ENCODE data around the gene ITPR1.

ITPR1 gene

GRCh38 chr3:4718179-4718736 lies 225.1 kb downstream of the ITPR1 start:
- TF ChIP-seq TARDBP (IDR thresholded peaks at IDR 0.05) (no peak), SUZ12 (IDR thresholded peaks at IDR 0.05) (no peak), LEF1 (IDR thresholded peaks at IDR 0.05; ENCODE audit: borderline replicate concordance) (no peak)
- TF ChIP-seq, protein P1, sequence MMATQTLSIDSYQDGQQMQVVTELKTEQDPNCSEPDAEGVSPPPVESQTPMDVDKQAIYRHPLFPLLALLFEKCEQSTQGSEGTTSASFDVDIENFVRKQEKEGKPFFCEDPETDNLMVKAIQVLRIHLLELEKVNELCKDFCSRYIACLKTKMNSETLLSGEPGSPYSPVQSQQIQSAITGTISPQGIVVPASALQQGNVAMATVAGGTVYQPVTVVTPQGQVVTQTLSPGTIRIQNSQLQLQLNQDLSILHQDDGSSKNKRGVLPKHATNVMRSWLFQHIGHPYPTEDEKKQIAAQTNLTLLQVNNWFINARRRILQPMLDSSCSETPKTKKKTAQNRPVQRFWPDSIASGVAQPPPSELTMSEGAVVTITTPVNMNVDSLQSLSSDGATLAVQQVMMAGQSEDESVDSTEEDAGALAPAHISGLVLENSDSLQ (IDR thresholded peaks at IDR 0.05), result no peak
- DNase-seq (ENCODE audit: extremely low spot score), result no peak
- ChIA-PET POLR2A (interaction anchor here (1.7 kb wide), 1 partner anchor 261 kb away, joined by 4 read pairs; the partner anchor contains the start of gene BHLHE40), CTCF (interaction anchor here (0.5 to 2.7 kb wide), 5 partner anchors 43 to 308 kb away, joined by 3 to 9 read pairs (median 3); no protein-coding TSS in a partner anchor)

DNA sequence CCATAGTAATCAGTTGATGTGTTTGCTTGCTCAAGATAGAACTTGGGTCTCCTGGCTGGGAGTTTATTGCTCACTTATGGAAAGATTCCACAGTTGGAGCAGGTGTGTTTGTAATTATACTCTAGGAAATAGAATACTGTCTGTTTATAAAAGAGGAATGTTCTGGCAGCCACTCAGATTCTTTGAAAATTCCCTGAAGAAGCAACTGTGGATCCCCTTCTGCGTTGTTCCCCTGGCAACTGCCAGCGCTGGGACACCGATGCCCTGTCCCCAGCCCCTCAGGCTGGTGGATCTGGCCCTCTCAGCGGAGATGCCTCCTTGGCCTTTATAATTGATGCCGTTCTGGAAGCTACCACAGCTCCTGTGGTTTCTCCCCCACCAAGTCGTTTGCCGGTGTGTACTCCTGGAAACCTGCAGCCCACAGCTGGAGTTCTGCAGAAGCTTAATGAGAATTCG lies 225.9 kb downstream of the ITPR1 start:
- TF ChIP-seq FOXK2 (IDR thresholded peaks at IDR 0.05) (no peak), NFRKB (IDR thresholded peaks at IDR 0.05) (no peak), FOXA1 (IDR thresholded peaks at IDR 0.05) (no peak), HDGF (IDR thresholded peaks at IDR 0.05; ENCODE audit: borderline replicate concordance) (no peak), SUZ12 (IDR thresholded peaks at IDR 0.05) (no peak), L3MBTL2 (conservative IDR thresholded peaks at IDR 0.05) (no peak), CTBP1 (IDR thresholded peaks at IDR 0.05; ENCODE audit: borderline replicate concordance) (no peak)
- ChIA-PET POLR2A (interaction anchor here (1.7 kb wide), 1 partner anchor 260 kb away, joined by 4 read pairs; the partner anchor contains the start of gene BHLHE40), CTCF (interaction anchor here (0.6 to 1.1 kb wide), 3 partner anchors 175 to 307 kb away, joined by 3 to 4 read pairs (median 3); no protein-coding TSS in a partner anchor)
- DNase-seq (ENCODE audit: extremely low spot score), result no peak

DNA sequence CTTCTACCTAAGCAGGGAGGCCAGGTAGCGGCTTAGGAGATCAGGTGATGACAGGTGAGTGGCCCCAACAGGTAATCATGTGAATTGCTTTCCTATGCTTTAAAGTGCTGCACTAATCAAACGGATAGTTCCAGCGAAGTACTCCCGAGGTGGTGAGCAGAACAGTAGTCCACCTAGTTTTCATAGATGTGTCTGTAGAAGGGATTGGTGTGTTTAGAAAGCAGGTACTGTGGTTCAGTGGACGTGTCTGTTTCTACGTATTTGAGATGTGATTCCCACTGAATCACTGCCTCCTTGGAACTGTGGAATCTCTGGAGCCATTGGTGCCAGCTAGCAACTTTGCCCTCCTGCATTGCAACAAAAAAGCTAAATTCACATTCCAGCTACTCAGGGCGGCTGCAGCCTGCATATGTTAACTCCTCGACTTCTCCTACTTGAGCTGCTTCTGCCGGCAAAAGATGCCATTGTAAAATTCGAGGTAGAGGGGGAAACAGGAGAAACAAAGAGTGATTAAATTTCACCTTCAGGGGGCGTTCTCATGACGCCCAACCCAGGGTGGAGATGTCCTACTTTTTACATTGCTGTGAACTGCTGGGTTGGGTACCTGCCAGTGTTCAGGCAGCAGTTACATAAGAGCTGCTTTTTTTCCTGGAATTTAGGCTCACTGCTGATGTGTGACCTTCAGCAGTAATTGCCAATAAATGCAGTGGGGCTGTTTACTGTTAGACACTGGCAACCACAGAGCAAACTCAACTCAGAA lies 227.3 kb downstream of the ITPR1 start:
- peak; percentile 38 for DNase-seq (ENCODE audit: extremely low spot score)
- CTCF ChIA-PET, result interaction anchor here (0.6 to 1.8 kb wide), 12 partner anchors 9 to 338 kb away, joined by 3 to 23 read pairs (median 4); no protein-coding TSS in a partner anchor

GRCh38 chr3:4721511-4721911 lies 228.4 kb downstream of the ITPR1 start:
- TF ChIP-seq BHLHE40 (IDR thresholded peaks at IDR 0.05; ENCODE audit: borderline replicate concordance) (no peak), SUZ12 (IDR thresholded peaks at IDR 0.05) (no peak), CTBP1 (IDR thresholded peaks at IDR 0.05; ENCODE audit: borderline replicate concordance) (no peak)
- DNase-seq (ENCODE audit: extremely low spot score), result no peak
- CTCF ChIA-PET, result interaction anchor here (0.7 to 1.8 kb wide), 7 partner anchors 10 to 402 kb away, joined by 3 to 23 read pairs (median 5); no protein-coding TSS in a partner anchor
- POLR2A ChIA-PET, result interaction anchor here (1.2 to 1.5 kb wide), 2 partner anchors 257 to 266 kb away, joined by 3 to 4 read pairs; partner anchors contain the start of gene BHLHE40

More for the DNA sequence above, 227.3 kb downstream of the ITPR1 start:
- POLR2A ChIA-PET, result interaction anchor here (1.0 to 1.5 kb wide), 4 partner anchors 258 to 267 kb away, joined by 3 to 6 read pairs (median 4); partner anchors contain the start of gene BHLHE40
- TF ChIP-seq SUZ12 (IDR thresholded peaks at IDR 0.05) (no peak), HDGF (IDR thresholded peaks at IDR 0.05; ENCODE audit: borderline replicate concordance) (no peak), SP1 (IDR thresholded peaks at IDR 0.05) (no peak), CTBP1 (IDR thresholded peaks at IDR 0.05; ENCODE audit: borderline replicate concordance) (no peak), ARNT (IDR thresholded peaks at IDR 0.05) (no peak), LEF1 (IDR thresholded peaks at IDR 0.05; ENCODE audit: borderline replicate concordance) (no peak), FOXM1 (IDR thresholded peaks at IDR 0.05; ENCODE audit: borderline replicate concordance) (no peak)

DNA sequence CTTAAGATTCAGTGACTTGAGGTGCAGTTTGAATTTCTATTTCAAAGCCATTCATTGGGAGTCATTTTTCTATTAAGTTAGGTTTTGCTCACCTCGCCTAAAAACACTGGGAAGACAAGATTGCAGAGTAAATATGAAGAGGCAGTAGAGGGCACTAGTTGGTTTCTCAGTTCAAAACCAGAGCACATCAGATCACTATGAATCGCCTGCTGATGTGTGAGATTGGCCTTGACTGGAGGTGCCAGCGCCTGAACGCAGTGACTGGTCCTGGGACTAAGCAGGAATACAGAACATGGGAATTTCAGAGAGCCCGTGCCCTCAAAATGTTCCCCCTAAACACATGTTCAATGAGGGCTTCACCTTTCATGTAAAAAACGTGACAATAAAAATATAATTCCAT lies 229.0 kb downstream of the ITPR1 start:
- POLR2A ChIA-PET, result no interaction called here
- CTCF ChIA-PET, result interaction anchor here (0.7 to 0.8 kb wide), 2 partner anchors 63 to 254 kb away, joined by 3 read pairs; no protein-coding TSS in a partner anchor
- TF ChIP-seq FOXA1 (IDR thresholded peaks at IDR 0.05), result no peak
- TF ChIP-seq NFRKB (IDR thresholded peaks at IDR 0.05), result no peak
- no peak for TF ChIP-seq TARDBP (IDR thresholded peaks at IDR 0.05)
- TF ChIP-seq ELF4 (IDR thresholded peaks at IDR 0.05), result no peak
- TF ChIP-seq, protein P1 (IDR thresholded peaks at IDR 0.05), result no peak
- TF ChIP-seq L3MBTL2 (conservative IDR thresholded peaks at IDR 0.05), result no peak
- peak; percentile 21 for DNase-seq (ENCODE audit: extremely low spot score)

DNA sequence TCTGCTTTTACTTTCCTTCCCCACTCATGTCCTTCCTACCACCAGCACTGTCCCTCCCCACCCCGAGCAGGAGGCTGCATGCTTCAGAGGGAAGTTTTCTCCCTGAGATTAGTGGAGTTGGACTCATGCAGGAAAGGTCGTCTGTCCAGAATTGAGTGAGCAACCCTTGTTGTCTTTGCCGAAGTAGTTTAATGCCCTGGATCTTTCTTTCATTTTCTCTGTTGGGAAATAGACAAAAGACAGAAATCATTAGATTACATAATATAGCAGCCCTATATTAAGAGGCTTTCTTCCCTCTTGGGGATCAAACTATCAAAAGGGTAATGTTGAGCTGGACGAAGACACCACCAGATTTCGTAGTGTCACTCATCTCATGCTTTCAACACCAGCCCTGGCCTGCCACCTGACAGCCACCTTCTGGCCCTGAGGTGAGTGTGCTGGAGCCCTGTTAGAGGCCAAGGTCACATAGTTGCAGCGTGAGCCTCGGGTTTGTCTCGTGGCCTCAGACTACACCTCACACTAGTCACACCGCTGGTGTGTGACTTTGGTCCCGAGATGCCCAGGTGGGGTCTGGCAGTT lies 231.0 kb downstream of the ITPR1 start:
- ChIA-PET POLR2A (no interaction called here), CTCF (interaction anchor here (0.7 kb wide), 1 partner anchor 20 kb away, joined by 3 read pairs; no protein-coding TSS in a partner anchor)
- TF ChIP-seq BHLHE40 (IDR thresholded peaks at IDR 0.05; ENCODE audit: borderline replicate concordance) (no peak), FOXK2 (IDR thresholded peaks at IDR 0.05) (no peak), SP1 (IDR thresholded peaks at IDR 0.05) (no peak), L3MBTL2 (conservative IDR thresholded peaks at IDR 0.05) (no peak), FOXA1 (IDR thresholded peaks at IDR 0.05) (no peak), ZNF384 (IDR thresholded peaks at IDR 0.05) (no peak), FOXM1 (IDR thresholded peaks at IDR 0.05; ENCODE audit: borderline replicate concordance) (no peak), CTBP1 (IDR thresholded peaks at IDR 0.05; ENCODE audit: borderline replicate concordance) (no peak), TARDBP (IDR thresholded peaks at IDR 0.05) (no peak), ARNT (IDR thresholded peaks at IDR 0.05) (no peak), LEF1 (IDR thresholded peaks at IDR 0.05; ENCODE audit: borderline replicate concordance) (no peak), NFRKB (IDR thresholded peaks at IDR 0.05) (no peak), SUZ12 (IDR thresholded peaks at IDR 0.05) (no peak), HDGF (IDR thresholded peaks at IDR 0.05; ENCODE audit: borderline replicate concordance) (no peak), ELF4 (IDR thresholded peaks at IDR 0.05) (no peak)
- TF ChIP-seq, protein P1 (IDR thresholded peaks at IDR 0.05), result no peak
- no peak for DNase-seq (ENCODE audit: extremely low spot score)

Data from HEK293T (cell line).